ENCODE data around the gene MEI1.

DNA sequence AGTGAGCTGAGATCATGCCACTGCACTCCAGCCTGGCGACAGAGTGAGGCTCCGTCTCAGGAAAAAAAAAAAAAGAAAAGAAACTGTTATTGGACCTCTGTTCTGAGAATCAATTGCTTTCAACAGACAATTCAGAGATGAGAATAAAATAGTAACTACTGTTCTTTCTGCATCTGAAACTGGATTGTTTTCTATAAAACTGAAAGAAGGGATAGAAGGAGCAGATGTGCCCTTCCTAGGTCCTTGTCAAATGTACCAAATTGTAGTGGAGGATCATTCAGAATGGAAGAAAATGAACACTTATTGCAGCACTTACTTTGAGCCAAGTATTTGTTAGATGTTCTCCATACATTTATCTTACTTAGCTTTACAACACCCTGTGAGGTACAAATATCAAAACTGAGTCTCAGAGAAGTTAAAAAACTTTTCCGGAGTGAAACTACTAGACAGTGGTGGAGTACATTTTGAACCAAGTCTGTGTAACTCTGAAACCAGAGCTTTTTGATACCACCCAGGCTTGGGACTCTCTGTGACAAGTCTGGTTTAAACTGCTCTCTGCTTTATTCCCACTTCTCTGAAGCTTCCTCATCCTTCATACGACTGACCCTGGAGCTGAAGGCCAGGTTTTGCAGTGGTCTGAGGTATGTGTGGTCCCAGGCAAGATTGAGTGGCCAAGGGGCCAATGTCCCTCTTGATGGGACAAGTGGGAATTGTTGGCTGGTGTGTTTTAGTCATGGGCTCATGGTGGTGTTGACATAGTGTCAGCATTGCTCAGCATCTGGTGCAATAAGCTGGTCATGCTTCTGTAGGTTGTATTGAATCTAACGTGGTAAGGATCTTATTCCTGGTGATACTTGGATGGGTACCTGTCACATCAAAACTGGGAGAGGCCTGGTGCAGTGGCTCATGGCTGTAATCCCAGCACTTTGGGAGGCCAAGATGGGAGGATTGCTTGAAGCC is 53.0 kb downstream of the MEI1 start:
- TF ChIP-seq POLR2AphosphoS5 (IDR thresholded peaks at IDR 0.05): no peak
- TF ChIP-seq, protein P1, sequence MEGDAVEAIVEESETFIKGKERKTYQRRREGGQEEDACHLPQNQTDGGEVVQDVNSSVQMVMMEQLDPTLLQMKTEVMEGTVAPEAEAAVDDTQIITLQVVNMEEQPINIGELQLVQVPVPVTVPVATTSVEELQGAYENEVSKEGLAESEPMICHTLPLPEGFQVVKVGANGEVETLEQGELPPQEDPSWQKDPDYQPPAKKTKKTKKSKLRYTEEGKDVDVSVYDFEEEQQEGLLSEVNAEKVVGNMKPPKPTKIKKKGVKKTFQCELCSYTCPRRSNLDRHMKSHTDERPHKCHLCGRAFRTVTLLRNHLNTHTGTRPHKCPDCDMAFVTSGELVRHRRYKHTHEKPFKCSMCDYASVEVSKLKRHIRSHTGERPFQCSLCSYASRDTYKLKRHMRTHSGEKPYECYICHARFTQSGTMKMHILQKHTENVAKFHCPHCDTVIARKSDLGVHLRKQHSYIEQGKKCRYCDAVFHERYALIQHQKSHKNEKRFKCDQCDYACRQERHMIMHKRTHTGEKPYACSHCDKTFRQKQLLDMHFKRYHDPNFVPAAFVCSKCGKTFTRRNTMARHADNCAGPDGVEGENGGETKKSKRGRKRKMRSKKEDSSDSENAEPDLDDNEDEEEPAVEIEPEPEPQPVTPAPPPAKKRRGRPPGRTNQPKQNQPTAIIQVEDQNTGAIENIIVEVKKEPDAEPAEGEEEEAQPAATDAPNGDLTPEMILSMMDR (IDR thresholded peaks at IDR 0.05): no peak
- TF ChIP-seq EP300 (IDR thresholded peaks at IDR 0.05): no peak

Measured in upper lobe of left lung (tissue), 4 donors.